Measurements from ENCODE around the gene FKBP1B. TPM values are rescaled to one million over a fixed set of nuclear protein-coding genes. Genes with fewer than 3 reads are reported as not detected.

FKBP1B gene
- total RNA-seq, 1 experiment from 2014 or later, result 59.7 TPM

- Histone ChIP-seq H2BK15ac (ENCODE audit: low read depth, low read length) (no peak overlapping the region), H2AFZ (ENCODE audit: low read length) (no peak overlapping the region), H3K18ac (ENCODE audit: insufficient read length, low read depth, low read length) (no peak overlapping the region), H2AK5ac (ENCODE audit: insufficient read length, low read length) (no peak overlapping the region), H3K9me3 (ENCODE audit: control insufficient read depth, low read depth, low read length) (no peaks in the 10 kb centered on the region), H4K91ac (ENCODE audit: insufficient read length, low read depth, low read length) (no peak overlapping the region), H2BK5ac (ENCODE audit: insufficient read length, low read length) (no peak overlapping the region), H3K23me2 (ENCODE audit: insufficient read length, low read depth, low read length, poor library complexity, severe bottlenecking) (no peaks in the 10 kb centered on the region), H3K79me2 (ENCODE audit: insufficient read depth, low read length) (no peaks in the 10 kb centered on the region; the same call in 1 of the 2 replicates), H2BK12ac (ENCODE audit: insufficient read length, low read depth, low read length) (no peak overlapping the region), H3K4ac (ENCODE audit: low read depth, low read length) (no peak overlapping the region), H3K4me2 (ENCODE audit: insufficient read depth, insufficient read length, low read length) (peak overlapping the region; percentile 50), H3K79me1 (ENCODE audit: insufficient read depth, low read depth, low read length, poor library complexity, severe bottlenecking) (no peaks in the 10 kb centered on the region), H3T11ph (ENCODE audit: low read length) (no peak overlapping the region), H4K20me1 (ENCODE audit: control insufficient read depth, insufficient read depth, insufficient read length) (no peaks in the 10 kb centered on the region), H3K27ac (ENCODE audit: insufficient read length, low read depth, low read length) (peak overlapping the region; percentile 61), H4K8ac (replicated peaks; ENCODE audit: insufficient read length, low read depth, low read length) (no peak overlapping the region), H3K9ac (ENCODE audit: extremely low read depth, insufficient read length, low read length) (no peak overlapping the region), H3K27me3 (ENCODE audit: insufficient read depth, low read length) (no peaks in the 10 kb centered on the region), H3K56ac (ENCODE audit: insufficient read length, low read depth, low read length) (no peak overlapping the region), H2BK20ac (ENCODE audit: low read depth, low read length, poor library complexity, severe bottlenecking) (no peak overlapping the region), H2BK120ac (ENCODE audit: low read depth, low read length, poor library complexity, severe bottlenecking) (no peak overlapping the region), H3K14ac (ENCODE audit: insufficient read depth, low read length) (no peak overlapping the region), H3K4me1 (ENCODE audit: insufficient read depth, low read length) (peaks cover 15% of the 10 kb centered on the region; the same call in 1 of the 2 replicates), H3K23ac (ENCODE audit: insufficient read length, low read depth, low read length) (no peak overlapping the region), H4K5ac (ENCODE audit: insufficient read length, low read depth, low read length) (no peak overlapping the region)
- DNase-seq, result peak; percentile 64
- Mint-ChIP-seq H3K4me3 (peak overlapping the region; percentile 45 to 67; a peak in 4 of 5 replicates), H3K36me3 (ENCODE audit: insufficient read depth in 1 of 3, low read depth in 3 of 3) (peaks cover 47 to 67% (median 59%) of the 10 kb centered on the region in 3 experiments), H3K27me3 (ENCODE audit: low read depth) (no peaks in the 10 kb centered on the region), H3K9me3 (0 out of 5 replicates have a peak, but pooled peaks cover 0 to 3% of the 10 kb centered on the region in 2 experiments), H3K27ac (peak overlapping the region; percentile 97 to 99 (median 97); a peak in 6 of 7 replicates), H3K4me1 (peaks cover 42 to 43% of the 10 kb centered on the region in 2 experiments)
- no CpG with 5 or more reads among the region's 2 CpGs for WGBS (ENCODE audit: extremely low coverage, insufficient read length, low lambda C conversion rate)
- no peak for TF ChIP-seq CTCF (conservative IDR thresholded peaks at IDR 0.05)
These were observed 23.3 kb upstream of the FKBP1B start for GRCh38 chr2:24026233-24026632.
